Hepatocyte (in vitro differentiated cells): Measurements from ENCODE around the gene TNF. TPM values are rescaled to one million over a fixed set of nuclear protein-coding genes. Genes with fewer than 3 reads are reported as not detected.

Experiments used
- DNase-seq: peaks from one replicate; pipeline ENCODE4 v3.0.0-alpha.2; 2016; ENCODE audit warnings: low spot score
- H2AFZ ChIP-seq: fragments of 200-600 bp; sonication (generic); 2 replicates; pipeline ENCODE4 v1.6.0; 2016; ENCODE audit warnings: antibody characterized with exemption, mild to moderate bottlenecking
- H3K27ac ChIP-seq: fragments of 200-600 bp; sonication (generic); 2 replicates; pipeline ENCODE4 v1.5.1; 2016; ENCODE audit warnings: mild to moderate bottlenecking
- H3K27me3 ChIP-seq: fragments of 200-600 bp; sonication (generic); 2 replicates; pipeline ENCODE4 v1.6.1; 2016
- H3K36me3 ChIP-seq: fragments of 200-600 bp; sonication (generic); replicated peaks from 2 replicates; pipeline ENCODE4 v1.5.1; 2016; ENCODE audit warnings: low read depth; ENCODE audit not compliant: insufficient read depth
- H3K4me1 ChIP-seq: fragments of 200-600 bp; sonication (generic); 2 replicates; pipeline ENCODE4 v1.5.1; 2016; ENCODE audit warnings: mild to moderate bottlenecking, moderate library complexity; ENCODE audit not compliant: insufficient read depth
- H3K4me2 ChIP-seq: fragments of 200-600 bp; sonication (generic); 2 replicates; pipeline ENCODE4 v1.6.0; 2016
- H3K4me3 ChIP-seq: fragments of 200-600 bp; sonication (generic); 2 replicates; pipeline ENCODE4 v1.5.1; 2016; ENCODE audit warnings: mild to moderate bottlenecking
- H3K79me2 ChIP-seq: fragments of 200-600 bp; sonication (generic); 2 replicates; pipeline ENCODE4 v1.6.0; 2017; ENCODE audit warnings: mild to moderate bottlenecking
- H3K9me2 ChIP-seq: fragments of 200-600 bp; sonication (generic); replicated peaks from 2 replicates; pipeline ENCODE4 v1.6.0; 2017; ENCODE audit warnings: mild to moderate bottlenecking; ENCODE audit not compliant: insufficient read depth
- H3K9me3 ChIP-seq: fragments of 200-600 bp; sonication (generic); 2 replicates; pipeline ENCODE4 v1.5.1; 2016; ENCODE audit warnings: low read depth, mild to moderate bottlenecking
- H4K20me1 ChIP-seq: fragments of 200-600 bp; sonication (generic); 2 replicates; pipeline ENCODE4 v1.6.0; 2016; ENCODE audit warnings: mild to moderate bottlenecking; ENCODE audit not compliant: insufficient read depth, poor library complexity, severe bottlenecking
- CTCF ChIP-seq: fragments of 200-600 bp; sonication (generic); IDR thresholded peaks from 2 replicates; pipeline ENCODE4 v1.5.1; 2016; ENCODE audit warnings: antibody characterized with exemption, mild to moderate bottlenecking; ENCODE audit not compliant: poor library complexity
- EZH2 ChIP-seq: fragments of 200-600 bp; sonication (generic); IDR thresholded peaks from 2 replicates; pipeline ENCODE4 v1.6.1; 2016; ENCODE audit warnings: antibody characterized with exemption, mild to moderate bottlenecking, borderline replicate concordance
- EZH2phosphoT487 ChIP-seq: fragments of 200-600 bp; sonication (generic); IDR thresholded peaks from one replicate; pipeline ENCODE4 v1.6.1; 2018; ENCODE audit warnings: antibody characterized with exemption, mild to moderate bottlenecking, low read depth, moderate library complexity; ENCODE audit not compliant: unreplicated experiment, severe bottlenecking
- WGBS: methylation state at CpG from one replicate; pipeline ENCODE4 v1.1.6; 2016; ENCODE audit warnings: low lambda C conversion rate; ENCODE audit errors: missing lambda C conversion rate; 5-methylcytosine and 5-hydroxymethylcytosine counted together
- polyA plus RNA-seq: library from polyadenylated mRNA; unstranded; fragments of >200 nt; fragmentation: Nextera tagmentation; extraction: Ambion mirVana; gene quantifications from 2 replicates; pipeline ENCODE4 v1.2.1, GENCODE V29; 2016
- total RNA-seq: library from RNA; depleted of rRNA; stranded (reverse); fragments of >200 nt; gene quantifications from 2 replicates; pipeline ENCODE4 v1.2.3, GENCODE V29; 2014

TNF gene
- total and polyA plus RNA-seq, 2 experiments from 2014 or later, result 0.63 to 0.91 TPM

GRCh38 chr6:31556307-31556706 lies 19.1 kb upstream of the TNF start:
- Histone ChIP-seq H2AFZ (no peak overlapping the region), H3K36me3 (no peaks in the 10 kb centered on the region), H3K9me3 (no peaks in the 10 kb centered on the region), H3K4me3 (no peak overlapping the region), H3K4me1 (no peaks in the 10 kb centered on the region), H3K79me2 (peaks cover 14% of the 10 kb centered on the region), H3K27me3 (no peaks in the 10 kb centered on the region), H3K27ac (no peak overlapping the region), H3K4me2 (no peak overlapping the region), H4K20me1 (no peaks in the 10 kb centered on the region), H3K9me2 (no peaks in the 10 kb centered on the region)
- 95% methylated on average over 3 of the region's 3 CpGs for WGBS
- TF ChIP-seq CTCF (no peak), EZH2 (no peak), EZH2phosphoT487 (no peak)
- no peak for DNase-seq

GRCh38 chr6:31557443-31558317 lies 17.7 kb upstream of the TNF start:
- no peak overlapping the region for H3K4me3 ChIP-seq
- H3K4me2 ChIP-seq, result no peak overlapping the region
- no peaks in the 10 kb centered on the region for H3K4me1 ChIP-seq
- no peaks in the 10 kb centered on the region for H3K27me3 ChIP-seq
- H4K20me1 ChIP-seq, result no peaks in the 10 kb centered on the region
- TF ChIP-seq EZH2 (no peak), CTCF (no peak), EZH2phosphoT487 (no peak)
- H3K36me3 ChIP-seq, result no peaks in the 10 kb centered on the region
- H3K9me3 ChIP-seq, result no peaks in the 10 kb centered on the region
- no peaks in the 10 kb centered on the region for H3K9me2 ChIP-seq
- no peak for DNase-seq
- WGBS, result 87% methylated on average over 24 of the region's 24 CpGs
- H3K27ac ChIP-seq, result no peak overlapping the region
- no peak overlapping the region for H2AFZ ChIP-seq
- H3K79me2 ChIP-seq, result peaks cover 12% of the 10 kb centered on the region

- no peaks in the 10 kb centered on the region for H3K9me2 ChIP-seq
- no peak for DNase-seq
- H3K4me3 ChIP-seq, result no peak overlapping the region
- no peak overlapping the region for H2AFZ ChIP-seq
- 92% methylated on average over 8 of the region's 8 CpGs for WGBS
- H3K79me2 ChIP-seq, result peaks cover 11% of the 10 kb centered on the region
- no peaks in the 10 kb centered on the region for H3K4me1 ChIP-seq
- no peaks in the 10 kb centered on the region for H3K27me3 ChIP-seq
- no peaks in the 10 kb centered on the region for H4K20me1 ChIP-seq
- H3K4me2 ChIP-seq, result no peak overlapping the region
- no peaks in the 10 kb centered on the region for H3K36me3 ChIP-seq
- TF ChIP-seq EZH2, result no peak
- no peak for TF ChIP-seq CTCF
- no peak for TF ChIP-seq EZH2phosphoT487
- no peaks in the 10 kb centered on the region for H3K9me3 ChIP-seq
- no peak overlapping the region for H3K27ac ChIP-seq
These were observed 17.1 kb upstream of the TNF start for GRCh38 chr6:31558318-31558625.
